Glutamatergic neuron (in vitro differentiated cells): ENCODE results near the gene EPB41L1. TPM values are rescaled to one million over a fixed set of nuclear protein-coding genes. Genes with fewer than 3 reads are reported as not detected.
A peak's percentile ranks its signal among the peaks of the same experiment; 100 is the strongest.

Experiments
- DNase-seq: peaks from one replicate; pipeline ENCODE4 v3.0.0; 2022
- H3K27ac Mint-ChIP-seq: one replicate; pipeline ENCODE4 v1.8.0; 2020; ENCODE audit warnings: mild to moderate bottlenecking, mixed read lengths, inconsistent platforms; ENCODE audit not compliant: unreplicated experiment
- H3K27me3 Mint-ChIP-seq: one replicate; pipeline ENCODE4 v1.8.0; 2020; ENCODE audit warnings: mild to moderate bottlenecking, moderate library complexity, mixed read lengths, inconsistent platforms; ENCODE audit not compliant: unreplicated experiment
- H3K36me3 Mint-ChIP-seq: one replicate; pipeline ENCODE4 v1.8.0; 2020; ENCODE audit warnings: mild to moderate bottlenecking, mixed read lengths, inconsistent platforms; ENCODE audit not compliant: unreplicated experiment
- H3K4me1 Mint-ChIP-seq: one replicate; pipeline ENCODE4 v1.8.0; 2020; ENCODE audit warnings: mild to moderate bottlenecking, low read depth, mixed read lengths, inconsistent platforms; ENCODE audit not compliant: unreplicated experiment
- H3K4me3 Mint-ChIP-seq: one replicate; pipeline ENCODE4 v1.8.0; 2020; ENCODE audit warnings: mild to moderate bottlenecking, mixed read lengths, inconsistent platforms; ENCODE audit not compliant: unreplicated experiment
- H3K9me3 Mint-ChIP-seq: one replicate; pipeline ENCODE4 v1.8.0; 2020; ENCODE audit warnings: mild to moderate bottlenecking, moderate library complexity, mixed read lengths, inconsistent platforms; ENCODE audit not compliant: unreplicated experiment
- total RNA-seq: library from RNA; stranded (reverse); fragmentation: NEBNext Ultra II Directional; extraction: Animal tissue kit (Norgen Biotek cat#: 25700); gene quantifications from one replicate; pipeline ENCODE4 v1.2.1, GENCODE V29; 2021; ENCODE audit not compliant: unreplicated experiment
- TF ChIP-seq, protein P1 (sequence below): fragments of 200-600 bp; sonication (generic); IDR thresholded peaks from one replicate; pipeline ENCODE4 v1.5.0; 2021; ENCODE audit not compliant: partially characterized antibody, unreplicated experiment

The EPB41L1 gene
- total RNA-seq, 1 donor from 2014 or later: 54.1 TPM

DNA sequence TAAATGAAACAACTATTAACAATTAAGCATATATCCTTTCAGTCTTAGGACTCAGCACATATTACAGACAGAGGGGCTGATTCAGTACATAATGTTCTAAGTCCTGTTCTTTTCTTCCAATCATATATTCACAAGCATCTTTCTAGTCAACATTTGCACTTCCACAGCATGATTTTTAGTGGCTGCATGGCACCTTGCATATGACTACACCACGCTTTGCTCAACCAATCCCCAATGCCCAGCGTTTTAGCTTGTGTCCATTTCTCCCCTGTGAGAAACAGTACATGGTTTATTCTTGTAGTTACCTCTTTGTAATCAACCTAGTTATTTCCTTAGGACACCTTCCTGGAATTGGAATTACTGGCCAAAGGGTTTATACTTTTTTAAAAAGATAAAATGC lies 115.0 kb downstream of the EPB41L1 start:
- no peak for DNase-seq
- peaks cover 2% of the 10 kb centered on the region for H3K27me3 Mint-ChIP-seq

DNA sequence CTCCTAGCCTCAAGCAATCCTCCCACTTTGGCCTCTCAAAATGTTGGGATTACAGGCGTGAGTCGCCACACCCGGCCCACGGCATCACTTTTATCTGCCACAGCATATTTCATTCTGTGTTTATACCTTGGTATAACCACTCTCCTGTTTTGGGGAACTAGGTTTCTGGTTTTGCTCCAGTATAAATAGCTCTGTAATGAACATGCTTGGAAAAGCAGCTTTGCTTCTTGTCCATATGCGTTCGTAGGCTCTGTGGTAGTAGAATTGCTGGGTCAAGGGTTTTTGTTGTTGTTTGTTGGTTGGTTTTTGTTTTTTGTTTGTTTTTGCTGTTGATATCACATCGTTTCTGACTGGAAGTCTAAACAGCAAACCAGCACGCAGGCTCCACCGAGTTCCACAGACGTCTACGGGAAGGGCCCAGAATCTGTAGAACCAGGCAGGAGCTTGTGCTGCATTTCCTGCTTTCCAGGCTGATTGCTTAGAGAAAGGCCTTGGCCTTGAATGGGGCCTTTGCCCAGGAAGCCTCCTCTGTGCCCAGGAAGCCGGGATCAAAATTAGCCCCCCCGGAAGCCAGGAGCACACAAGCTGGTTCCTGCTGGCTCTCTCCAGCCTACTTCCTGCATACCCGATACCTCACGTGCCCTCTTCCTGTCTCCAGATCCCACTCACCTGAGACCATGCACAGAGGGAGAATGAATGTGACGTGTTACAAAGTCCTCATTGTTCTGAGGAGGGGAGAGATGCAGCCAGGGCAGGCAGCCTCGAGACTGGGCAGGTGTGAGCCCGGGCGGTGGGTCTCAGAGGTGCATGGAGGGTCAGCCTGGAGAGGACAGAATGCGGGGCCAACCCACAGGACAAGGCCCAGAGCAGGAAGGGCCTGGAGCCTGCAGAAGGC lies 116.5 kb downstream of the EPB41L1 start:
- H3K4me1 Mint-ChIP-seq: peaks cover 18% of the 10 kb centered on the region
- no peak for DNase-seq
- H3K27me3 Mint-ChIP-seq: peaks cover 4% of the 10 kb centered on the region
- TF ChIP-seq, protein P1, sequence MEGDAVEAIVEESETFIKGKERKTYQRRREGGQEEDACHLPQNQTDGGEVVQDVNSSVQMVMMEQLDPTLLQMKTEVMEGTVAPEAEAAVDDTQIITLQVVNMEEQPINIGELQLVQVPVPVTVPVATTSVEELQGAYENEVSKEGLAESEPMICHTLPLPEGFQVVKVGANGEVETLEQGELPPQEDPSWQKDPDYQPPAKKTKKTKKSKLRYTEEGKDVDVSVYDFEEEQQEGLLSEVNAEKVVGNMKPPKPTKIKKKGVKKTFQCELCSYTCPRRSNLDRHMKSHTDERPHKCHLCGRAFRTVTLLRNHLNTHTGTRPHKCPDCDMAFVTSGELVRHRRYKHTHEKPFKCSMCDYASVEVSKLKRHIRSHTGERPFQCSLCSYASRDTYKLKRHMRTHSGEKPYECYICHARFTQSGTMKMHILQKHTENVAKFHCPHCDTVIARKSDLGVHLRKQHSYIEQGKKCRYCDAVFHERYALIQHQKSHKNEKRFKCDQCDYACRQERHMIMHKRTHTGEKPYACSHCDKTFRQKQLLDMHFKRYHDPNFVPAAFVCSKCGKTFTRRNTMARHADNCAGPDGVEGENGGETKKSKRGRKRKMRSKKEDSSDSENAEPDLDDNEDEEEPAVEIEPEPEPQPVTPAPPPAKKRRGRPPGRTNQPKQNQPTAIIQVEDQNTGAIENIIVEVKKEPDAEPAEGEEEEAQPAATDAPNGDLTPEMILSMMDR: no peak
- H3K4me3 Mint-ChIP-seq: no peak overlapping the region
- H3K36me3 Mint-ChIP-seq: no peaks in the 10 kb centered on the region
- H3K9me3 Mint-ChIP-seq: no peaks in the 10 kb centered on the region
- peak overlapping the region; percentile 12 for H3K27ac Mint-ChIP-seq

More for the DNA sequence above, 115.0 kb downstream of the EPB41L1 start:
- H3K4me1 Mint-ChIP-seq: peaks cover 7% of the 10 kb centered on the region
- H3K9me3 Mint-ChIP-seq: no peaks in the 10 kb centered on the region
- no peaks in the 10 kb centered on the region for H3K36me3 Mint-ChIP-seq
- H3K4me3 Mint-ChIP-seq: no peak overlapping the region
- no peak overlapping the region for H3K27ac Mint-ChIP-seq
- TF ChIP-seq, protein P1: no peak

DNA sequence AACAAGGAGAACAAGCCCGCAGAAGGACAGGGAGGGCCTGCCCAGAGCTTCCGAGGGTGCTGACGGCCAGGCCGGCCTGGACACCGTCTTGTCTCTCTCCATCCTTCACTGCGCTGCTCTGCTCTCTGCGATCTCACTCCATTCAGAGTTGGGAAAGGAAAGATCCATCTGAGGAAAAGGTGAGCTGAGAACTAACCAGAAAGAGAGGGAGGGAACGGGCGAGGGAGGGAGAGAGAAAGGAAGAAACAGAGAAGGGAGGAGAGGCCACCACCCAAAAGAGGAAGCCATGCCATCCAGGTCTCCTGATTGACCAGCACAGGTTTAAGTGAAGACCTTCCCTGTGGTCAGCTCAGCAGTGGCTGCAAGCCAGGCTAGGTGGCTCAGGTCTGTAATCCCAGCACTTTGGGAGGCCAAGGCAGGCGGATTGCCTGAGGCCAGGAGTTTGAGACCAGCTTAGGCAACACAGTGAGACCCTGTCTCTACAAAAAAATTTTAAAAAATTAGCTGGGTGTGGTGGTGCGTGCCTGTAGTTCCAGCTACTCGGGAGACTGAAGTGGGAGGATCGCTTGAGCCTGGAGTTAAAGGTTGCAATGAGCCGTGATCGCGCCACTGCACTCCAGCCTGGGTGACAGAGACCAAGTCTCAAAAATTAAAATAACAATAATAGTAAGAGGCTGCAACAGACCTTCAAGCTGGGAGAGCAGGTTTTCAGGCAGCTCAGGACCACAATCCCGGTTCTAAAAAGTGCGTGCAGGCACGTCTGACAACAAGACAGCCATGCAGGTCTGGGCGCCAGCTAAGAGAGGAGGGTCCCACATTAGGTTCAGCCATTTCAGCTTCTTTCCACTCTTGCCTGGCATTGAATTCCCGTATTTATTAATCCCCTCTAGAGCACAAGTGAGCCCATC lies 117.4 kb downstream of the EPB41L1 start:
- Mint-ChIP-seq H3K9me3 (no peaks in the 10 kb centered on the region), H3K36me3 (no peaks in the 10 kb centered on the region), H3K27me3 (peaks cover 4% of the 10 kb centered on the region), H3K4me3 (no peak overlapping the region), H3K27ac (no peak overlapping the region), H3K4me1 (peaks cover 18% of the 10 kb centered on the region)
- TF ChIP-seq, protein P1: no peak
- no peak for DNase-seq

DNA sequence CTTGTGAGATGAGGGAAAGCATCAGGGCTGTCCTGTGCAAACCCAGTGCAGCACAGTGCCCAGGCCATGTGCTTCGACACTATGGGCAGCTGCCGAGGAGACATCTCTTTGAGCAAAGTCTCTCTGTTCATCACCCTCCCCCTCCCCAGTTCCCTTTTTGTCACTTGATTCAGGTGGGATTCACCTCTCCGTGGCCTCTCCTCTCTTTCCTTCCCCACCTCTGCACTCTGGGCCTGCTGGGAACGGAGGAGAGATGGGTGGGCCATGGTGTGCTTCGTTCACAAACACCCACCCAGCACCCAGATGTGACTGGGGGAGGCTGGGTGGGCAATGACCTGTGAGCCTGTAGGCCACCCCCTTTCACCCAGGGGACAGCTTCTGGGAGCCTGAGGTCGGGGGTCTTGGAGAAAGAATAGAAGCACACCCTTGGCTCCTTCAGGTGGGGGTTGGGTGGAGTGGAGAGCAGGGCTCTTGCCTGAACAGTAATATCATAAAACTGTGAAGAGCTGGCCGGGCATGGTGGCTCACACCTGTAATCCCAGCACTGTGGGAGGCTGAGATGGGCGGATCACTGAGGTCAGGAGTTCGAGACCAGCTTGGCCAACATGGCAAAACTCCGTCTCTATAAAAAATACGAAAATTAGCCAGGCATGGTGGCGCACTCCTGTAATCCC lies 118.1 kb downstream of the EPB41L1 start:
- peaks cover 4% of the 10 kb centered on the region for H3K27me3 Mint-ChIP-seq
- H3K9me3 Mint-ChIP-seq: no peaks in the 10 kb centered on the region
- H3K36me3 Mint-ChIP-seq: no peaks in the 10 kb centered on the region
- TF ChIP-seq, protein P1: no peak
- H3K27ac Mint-ChIP-seq: no peak overlapping the region
- H3K4me3 Mint-ChIP-seq: no peak overlapping the region
- no peak for DNase-seq
- H3K4me1 Mint-ChIP-seq: peaks cover 16% of the 10 kb centered on the region
